B cell (primary cell): ENCODE data around the gene CPLANE1. TPM values are rescaled to one million over a fixed set of nuclear protein-coding genes. Genes with fewer than 3 reads are reported as not detected.
"Not testable (repeated sequence)": the region's sequence is repeated elsewhere in the genome, so short reads cannot be mapped to it uniquely, and the experiment has no call there.

ENCODE experiments used
- ATAC-seq: fragments of 200-7000 bp; cut with Tn5 transposase; one replicate; pipeline ENCODE4 v1.10.0; 2021; ENCODE audit warnings: low read depth, mild to moderate bottlenecking, moderate number of reproducible peaks, moderate library complexity
- CTCF ChIA-PET: fragments of 350-600 bp; sonication (Branson Sonifier 250); formaldehyde crosslinking; loops from one replicate; lab custom pipeline; 2021; ENCODE audit warnings: antibody characterized with exemption, inconsistent platforms; lab: Charles Lee
- POLR2A ChIA-PET: fragments of 350-600 bp; sonication (Branson Sonifier 250); formaldehyde crosslinking; loops from one replicate; lab custom pipeline; 2021; ENCODE audit warnings: antibody characterized with exemption; lab: Charles Lee
- DNase-seq: peaks from one replicate; pipeline ENCODE4 v3.0.0; 2013
- H2AFZ ChIP-seq: 2 replicates; pipeline ENCODE4 v1.6.1; 2012; ENCODE audit warnings: mild to moderate bottlenecking, low read depth, low read length; ENCODE audit not compliant: insufficient read depth, poor library complexity, severe bottlenecking
- H3K27ac ChIP-seq, 2 donors: 1 replicate in 1 of 2; 2 replicates in 1 of 2; pipeline ENCODE4 v1.5.1; 2012 to 2013; ENCODE audit warnings: low read length in 2 of 2, mild to moderate bottlenecking in 2 of 2, moderate library complexity in 1 of 2
- H3K27me3 ChIP-seq, 4 experiments: fragments of 200-600 bp in 1 of 4; sonication (generic) in 1 of 4; replicated peaks in 1 of 4; 1 replicate in 2 of 4; 2 replicates in 2 of 4; pipeline versions ENCODE4 v1.6.1 to v1.7.0; 2013 to 2016; ENCODE audit warnings: low read length in 3 of 4, mild to moderate bottlenecking in 2 of 4, mixed read lengths in 1 of 4, moderate library complexity in 1 of 4; ENCODE audit not compliant: insufficient read depth in 4 of 4, control insufficient read depth in 3 of 4; ENCODE audit errors: control extremely low read depth in 1 of 4
- H3K36me3 ChIP-seq, 2 experiments: replicated peaks in 1 of 2; 1 replicate in 1 of 2; 2 replicates in 1 of 2; pipeline versions ENCODE4 v1.6.1 to v1.7.1; 2013; ENCODE audit warnings: low read length in 1 of 2; ENCODE audit not compliant: insufficient read depth in 2 of 2, control insufficient read depth in 1 of 2; ENCODE audit errors: control extremely low read depth in 1 of 2, extremely low read depth in 1 of 2
- H3K4me1 ChIP-seq, 2 donors: fragments of 200-600 bp in 1 of 2; sonication (generic) in 1 of 2; 1 replicate in 1 of 2; 2 replicates in 1 of 2; pipeline versions ENCODE4 v1.5.1 to v1.6.1; 2013 to 2017; ENCODE audit warnings: low read length in 2 of 2; ENCODE audit not compliant: control insufficient read depth in 2 of 2, insufficient read depth in 2 of 2
- H3K4me2 ChIP-seq: replicated peaks from 2 replicates; pipeline ENCODE3; 2012; ENCODE audit warnings: mild to moderate bottlenecking, low read depth, low read length; ENCODE audit not compliant: poor library complexity, severe bottlenecking
- H3K4me3 ChIP-seq, 5 experiments: fragments of 200-600 bp in 1 of 5; sonication (generic) in 1 of 5; 1 replicate in 3 of 5; 2 replicates in 2 of 5; pipeline versions ENCODE4 v1.5.1 to v1.7.0; 2011 to 2016; ENCODE audit warnings: low read length in 4 of 5, mild to moderate bottlenecking in 4 of 5, low read depth in 2 of 5, control low read depth in 1 of 5, moderate library complexity in 1 of 5; ENCODE audit not compliant: insufficient read depth in 1 of 5; ENCODE audit errors: control extremely low read depth in 1 of 5, extremely low read depth in 1 of 5
- H3K79me2 ChIP-seq: fragments of 200-600 bp; sonication (generic); one replicate; pipeline ENCODE4 v1.6.0; 2016; ENCODE audit warnings: low read length; ENCODE audit not compliant: control insufficient read depth, insufficient read depth
- H3K9ac ChIP-seq: fragments of 200-600 bp; sonication (generic); 2 replicates; pipeline ENCODE4 v1.6.1; 2017; ENCODE audit warnings: mild to moderate bottlenecking, low read length, moderate library complexity
- H3K9me3 ChIP-seq, 3 donors: one replicate each; pipeline versions ENCODE4 v1.6.1 to v1.7.1; 2013; ENCODE audit warnings: low read length in 2 of 3; ENCODE audit not compliant: control insufficient read depth in 2 of 3, insufficient read depth in 1 of 3; ENCODE audit errors: control extremely low read depth in 1 of 3
- H4K20me1 ChIP-seq: 2 replicates; pipeline ENCODE4 v1.6.0; 2012; ENCODE audit warnings: mild to moderate bottlenecking, low read length; ENCODE audit not compliant: insufficient read depth, control insufficient read depth, poor library complexity, severe bottlenecking
- H3K27ac Mint-ChIP-seq: one replicate; pipeline ENCODE4 v1.8.0; 2021; ENCODE audit warnings: mixed read lengths
- H3K27me3 Mint-ChIP-seq: one replicate; pipeline ENCODE4 v1.8.0; 2021; ENCODE audit warnings: mixed read lengths
- H3K4me1 Mint-ChIP-seq: one replicate; pipeline ENCODE4 v1.8.0; 2021; ENCODE audit warnings: mixed read lengths
- H3K4me3 Mint-ChIP-seq: one replicate; pipeline ENCODE4 v1.8.0; 2021; ENCODE audit warnings: mixed read lengths
- H3K9me3 Mint-ChIP-seq: one replicate; pipeline ENCODE4 v1.8.0; 2022; ENCODE audit warnings: mixed read lengths; ENCODE audit not compliant: insufficient read depth
- CTCF ChIP-seq: fragments of 200-600 bp; IDR thresholded peaks from one replicate; pipeline ENCODE4 v1.8.0; 2022; ENCODE audit warnings: antibody characterized with exemption, mild to moderate bottlenecking
- EZH2 ChIP-seq: IDR thresholded peaks from 2 replicates; pipeline ENCODE4 v1.6.1; 2012; ENCODE audit warnings: borderline replicate concordance, low read depth, mild to moderate bottlenecking, moderate library complexity, low read length; ENCODE audit not compliant: insufficient read depth, poor library complexity, severe bottlenecking
- WGBS: methylation state at CpG from one replicate; pipeline ENCODE4 v1.1.5; 2013; ENCODE audit warnings: missing lambda C conversion rate; ENCODE audit not compliant: insufficient coverage; 5-methylcytosine and 5-hydroxymethylcytosine counted together
- intact Hi-C: fragments of 100-400 bp; cut with micrococcal nuclease; formaldehyde crosslinking; loops from one replicate; pipeline ENCODE4 v1.10.0; 2022
- polyA plus RNA-seq: library from polyadenylated mRNA; depleted of rRNA; stranded (reverse); fragments of >200 nt; gene quantifications from 2 replicates; pipeline ENCODE4 v1.2.3, GENCODE V29; 2012
- total RNA-seq, 2 donors: library from RNA; stranded (reverse); fragments of 120-200 nt in 1 of 2; gene quantifications; 1 replicate in 1 of 2; 2 replicates in 1 of 2; pipeline versions ENCODE4 v1.2.3 to v1.2.4, GENCODE V29; 2013 to 2022

Gene CPLANE1
- total and polyA plus RNA-seq, 2 donors (not counting 1 experiment from before 2014, with no cell fraction given): 1.9 to 17.9 TPM

GRCh38 chr5:37082977-37083376 lies 166.2 kb downstream of the CPLANE1 start:
- H3K4me2 ChIP-seq, H2AFZ ChIP-seq, H3K27me3 ChIP-seq, intact Hi-C loops, H3K9ac ChIP-seq, H3K27me3 Mint-ChIP-seq, DNase-seq, H3K79me2 ChIP-seq, H3K9me3 Mint-ChIP-seq, H3K4me1 ChIP-seq, H3K27ac Mint-ChIP-seq, POLR2A ChIA-PET, ATAC-seq, H3K27ac ChIP-seq, H3K4me1 Mint-ChIP-seq, H3K9me3 ChIP-seq, CTCF ChIA-PET, H3K36me3 ChIP-seq, H3K4me3 ChIP-seq, H4K20me1 ChIP-seq, H3K4me3 Mint-ChIP-seq: not testable (repeated sequence)
- no CpG with 5 or more reads among the region's 2 CpGs for WGBS

- H3K27ac ChIP-seq: no peak overlapping the region
- Mint-ChIP-seq H3K27ac (no peak overlapping the region), H3K4me1 (no peaks in the 10 kb centered on the region), H3K9me3 (no peaks in the 10 kb centered on the region), H3K4me3 (no peak overlapping the region), H3K27me3 (no peaks in the 10 kb centered on the region)
- intact Hi-C loops: no loop called here
- no peaks in the 10 kb centered on the region for H4K20me1 ChIP-seq
- CTCF ChIA-PET: no interaction called here
- H2AFZ ChIP-seq: no peak overlapping the region
- no peaks in the 10 kb centered on the region for H3K9me3 ChIP-seq
- DNase-seq (no peak), ATAC-seq (no peak)
- H3K4me2 ChIP-seq: no peak overlapping the region
- WGBS: no CpG with 5 or more reads among the region's 3 CpGs
- no peaks in the 10 kb centered on the region for H3K27me3 ChIP-seq
- H3K36me3 ChIP-seq: peaks cover 0 to 1% of the 10 kb centered on the region in 2 experiments
- no peak overlapping the region for H3K4me3 ChIP-seq
- no peaks in the 10 kb centered on the region for H3K79me2 ChIP-seq
- no peaks in the 10 kb centered on the region for H3K4me1 ChIP-seq
- H3K9ac ChIP-seq: no peak overlapping the region
- no peak for TF ChIP-seq CTCF
- TF ChIP-seq EZH2: no peak
- POLR2A ChIA-PET: no interaction called here
Observed at GRCh38 chr5:37080697-37081096, 168.5 kb downstream of the CPLANE1 start.
